Measurements from ENCODE around the gene NDP.

DNA sequence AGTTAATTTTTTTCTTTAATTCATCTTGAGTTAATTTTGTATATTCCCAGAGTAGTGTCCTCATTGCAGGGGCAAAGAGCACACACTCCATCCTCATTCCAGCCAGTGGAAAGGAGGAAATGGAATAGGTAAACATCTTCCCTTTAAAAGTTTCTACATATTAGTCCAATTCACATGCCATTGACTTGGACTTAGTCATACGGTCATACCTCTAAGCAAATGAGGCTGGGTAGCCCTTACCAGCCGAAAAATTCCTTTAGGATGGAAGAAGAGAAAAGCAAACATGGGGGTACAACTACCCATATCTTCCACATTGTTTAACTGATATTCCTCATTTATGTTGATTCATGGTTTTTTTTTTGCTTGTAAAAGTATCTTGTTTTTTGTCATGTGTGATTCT, 37.4 kb upstream of the NDP start:
- TF ChIP-seq POLR2A (IDR thresholded peaks at IDR 0.05), result no peak
- TF ChIP-seq, protein P1, sequence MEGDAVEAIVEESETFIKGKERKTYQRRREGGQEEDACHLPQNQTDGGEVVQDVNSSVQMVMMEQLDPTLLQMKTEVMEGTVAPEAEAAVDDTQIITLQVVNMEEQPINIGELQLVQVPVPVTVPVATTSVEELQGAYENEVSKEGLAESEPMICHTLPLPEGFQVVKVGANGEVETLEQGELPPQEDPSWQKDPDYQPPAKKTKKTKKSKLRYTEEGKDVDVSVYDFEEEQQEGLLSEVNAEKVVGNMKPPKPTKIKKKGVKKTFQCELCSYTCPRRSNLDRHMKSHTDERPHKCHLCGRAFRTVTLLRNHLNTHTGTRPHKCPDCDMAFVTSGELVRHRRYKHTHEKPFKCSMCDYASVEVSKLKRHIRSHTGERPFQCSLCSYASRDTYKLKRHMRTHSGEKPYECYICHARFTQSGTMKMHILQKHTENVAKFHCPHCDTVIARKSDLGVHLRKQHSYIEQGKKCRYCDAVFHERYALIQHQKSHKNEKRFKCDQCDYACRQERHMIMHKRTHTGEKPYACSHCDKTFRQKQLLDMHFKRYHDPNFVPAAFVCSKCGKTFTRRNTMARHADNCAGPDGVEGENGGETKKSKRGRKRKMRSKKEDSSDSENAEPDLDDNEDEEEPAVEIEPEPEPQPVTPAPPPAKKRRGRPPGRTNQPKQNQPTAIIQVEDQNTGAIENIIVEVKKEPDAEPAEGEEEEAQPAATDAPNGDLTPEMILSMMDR (IDR thresholded peaks at IDR 0.05), result no peak

Measured in lower leg skin (tissue), 3 donors.